Activated T-cell treated with anti-CD3 and anti-CD28 coated beads, Interleukin-2, amount 50 U/mL, for 72 hours (primary cell): ENCODE measurements around the gene PRKACA. TPM values are rescaled to one million over a fixed set of nuclear protein-coding genes. Genes with fewer than 3 reads are reported as not detected.

Source experiments
- ATAC-seq, 2 donors: fragments of 150-1000 bp; cut with Tn5 transposase; replicated peaks in 1 of 2; 2 replicates each; pipeline ENCODE4 v1.10.0; 2021; ENCODE audit warnings: moderate library complexity in 2 of 2, mild to moderate bottlenecking in 1 of 2
- DNase-seq, 2 donors: peaks; one replicate each; pipeline ENCODE4 v3.0.0; 2021 to 2022; ENCODE audit warnings: mixed read lengths in 1 of 2
- H3K27ac Mint-ChIP-seq: one replicate; pipeline ENCODE4 v1.8.0; 2022; ENCODE audit warnings: mild to moderate bottlenecking, moderate library complexity, mixed read lengths
- H3K27me3 Mint-ChIP-seq: one replicate; pipeline ENCODE4 v1.8.0; 2022; ENCODE audit warnings: low read depth, mixed read lengths
- H3K36me3 Mint-ChIP-seq, 2 donors: one replicate each; pipeline ENCODE4 v1.8.0; 2022; ENCODE audit warnings: mixed read lengths in 2 of 2, mild to moderate bottlenecking in 1 of 2; ENCODE audit not compliant: insufficient read depth in 2 of 2
- H3K4me1 Mint-ChIP-seq: one replicate; pipeline ENCODE4 v1.8.0; 2022; ENCODE audit warnings: low read depth, mixed read lengths
- H3K4me3 Mint-ChIP-seq, 2 donors: one replicate each; pipeline ENCODE4 v1.8.0; 2022; ENCODE audit warnings: mild to moderate bottlenecking in 2 of 2, mixed read lengths in 2 of 2, moderate library complexity in 2 of 2
- H3K9me3 Mint-ChIP-seq, 2 donors: one replicate each; pipeline ENCODE4 v1.8.0; 2022; ENCODE audit warnings: mixed read lengths in 2 of 2
- total RNA-seq, 2 donors: library from RNA; stranded (reverse); gene quantifications; one replicate each; pipeline ENCODE4 v1.2.3, GENCODE V29; 2022

The PRKACA gene
- total RNA-seq, 2 donors from 2014 or later: 67.7 to 75.0 TPM

GRCh38 chr19:14119146-14119545, 1.6 kb upstream of the PRKACA start:
- Mint-ChIP-seq H3K36me3 (peaks cover 0 to 5% of the 10 kb centered on the region in 2 donors), H3K27ac (peak overlapping the region; percentile 92)
- ATAC-seq: no peak

GRCh38 chr19:14118165-14119051, 846 bp upstream of the PRKACA start:
- Mint-ChIP-seq H3K4me1 (peaks cover 39% of the 10 kb centered on the region), H3K27me3 (no peaks in the 10 kb centered on the region), H3K4me3 (peak overlapping the region; percentile 94 to 97), H3K36me3 (peaks cover 0 to 5% of the 10 kb centered on the region in 2 donors), H3K27ac (peak overlapping the region; percentile 92), H3K9me3 (no peaks in the 10 kb centered on the region)
- DNase-seq (peak; percentile 31 to 36), ATAC-seq (no peak)

More at GRCh38 chr19:14119146-14119545, 1.6 kb upstream of the PRKACA start:
- Mint-ChIP-seq H3K4me1 (peaks cover 34% of the 10 kb centered on the region), H3K4me3 (peak overlapping the region; percentile 94 to 97), H3K27me3 (no peaks in the 10 kb centered on the region), H3K9me3 (no peaks in the 10 kb centered on the region)
- DNase-seq: no peak

- no peaks in the 10 kb centered on the region for H3K9me3 Mint-ChIP-seq
- peaks cover 0 to 3% of the 10 kb centered on the region in 2 donors for H3K36me3 Mint-ChIP-seq
- peak overlapping the region; percentile 88 to 96 for H3K4me3 Mint-ChIP-seq
- H3K27me3 Mint-ChIP-seq: no peaks in the 10 kb centered on the region
- DNase-seq (no peak), ATAC-seq (peak; percentile 3 to 4)
- H3K27ac Mint-ChIP-seq: peak overlapping the region; percentile 47
- H3K4me1 Mint-ChIP-seq: peaks cover 45% of the 10 kb centered on the region
Measured at GRCh38 chr19:14116918-14117578, 514 bp downstream of the PRKACA start.

GRCh38 chr19:14116525-14116917, 1.0 kb downstream of the PRKACA start:
- ATAC-seq (no peak), DNase-seq (no peak)
- Mint-ChIP-seq H3K27me3 (no peaks in the 10 kb centered on the region), H3K27ac (peak overlapping the region; percentile 19), H3K4me1 (peaks cover 49% of the 10 kb centered on the region), H3K9me3 (no peaks in the 10 kb centered on the region), H3K36me3 (peaks cover 0 to 3% of the 10 kb centered on the region in 2 donors), H3K4me3 (peak overlapping the region; percentile 88 to 96)

- Mint-ChIP-seq H3K27ac (no peak overlapping the region), H3K36me3 (peaks cover 0 to 2% of the 10 kb centered on the region in 2 donors)
- DNase-seq: no peak
Measured at GRCh38 chr19:14115756-14116155, 1.8 kb downstream of the PRKACA start.

GRCh38 chr19:14114854-14115253, 2.7 kb downstream of the PRKACA start:
- Mint-ChIP-seq H3K9me3 (no peaks in the 10 kb centered on the region), H3K4me1 (peaks cover 54% of the 10 kb centered on the region), H3K27me3 (no peaks in the 10 kb centered on the region), H3K36me3 (peaks cover 0 to 2% of the 10 kb centered on the region in 2 donors), H3K4me3 (peak overlapping the region in 1 of 2 donors; percentile 32), H3K27ac (no peak overlapping the region)
- DNase-seq (peak; percentile 73 to 76), ATAC-seq (no peak)

More at GRCh38 chr19:14115756-14116155, 1.8 kb downstream of the PRKACA start:
- Mint-ChIP-seq H3K4me1 (peaks cover 51% of the 10 kb centered on the region), H3K4me3 (peak overlapping the region; percentile 88 to 96), H3K27me3 (no peaks in the 10 kb centered on the region), H3K9me3 (no peaks in the 10 kb centered on the region)
- no peak for ATAC-seq

GRCh38 chr19:14114439-14114838, 3.1 kb downstream of the PRKACA start:
- Mint-ChIP-seq H3K9me3 (no peaks in the 10 kb centered on the region), H3K36me3 (peaks cover 0 to 2% of the 10 kb centered on the region in 2 donors), H3K27me3 (no peaks in the 10 kb centered on the region), H3K27ac (no peak overlapping the region), H3K4me3 (no peak overlapping the region), H3K4me1 (peaks cover 55% of the 10 kb centered on the region)
- ATAC-seq: no peak
- DNase-seq: no peak

GRCh38 chr19:14113762-14114414, 3.7 kb downstream of the PRKACA start:
- Mint-ChIP-seq H3K4me3 (peak overlapping the region; percentile 29 to 50), H3K36me3 (peaks cover 0 to 2% of the 10 kb centered on the region in 2 donors), H3K27ac (no peak overlapping the region), H3K9me3 (no peaks in the 10 kb centered on the region), H3K4me1 (peaks cover 50% of the 10 kb centered on the region), H3K27me3 (no peaks in the 10 kb centered on the region)
- DNase-seq (peak; percentile 49 to 57), ATAC-seq (no peak)

- DNase-seq (no peak), ATAC-seq (no peak)
- Mint-ChIP-seq H3K4me3 (no peak overlapping the region), H3K9me3 (no peaks in the 10 kb centered on the region), H3K36me3 (peaks cover 0 to 2% of the 10 kb centered on the region in 2 donors), H3K27me3 (no peaks in the 10 kb centered on the region), H3K27ac (no peak overlapping the region), H3K4me1 (peaks cover 44% of the 10 kb centered on the region)
Measured at GRCh38 chr19:14112809-14113385, 4.7 kb downstream of the PRKACA start.

GRCh38 chr19:14112051-14112808, 5.3 kb downstream of the PRKACA start:
- ATAC-seq (no peak), DNase-seq (no peak)
- Mint-ChIP-seq H3K27ac (no peak overlapping the region), H3K36me3 (peaks cover 0 to 2% of the 10 kb centered on the region in 2 donors), H3K27me3 (no peaks in the 10 kb centered on the region), H3K9me3 (no peaks in the 10 kb centered on the region), H3K4me1 (peaks cover 44% of the 10 kb centered on the region), H3K4me3 (no peak overlapping the region)

- no peaks in the 10 kb centered on the region for H3K9me3 Mint-ChIP-seq
- no peak overlapping the region for H3K27ac Mint-ChIP-seq
- no peaks in the 10 kb centered on the region for H3K27me3 Mint-ChIP-seq
- DNase-seq: no peak
- H3K4me1 Mint-ChIP-seq: peaks cover 38% of the 10 kb centered on the region
- H3K36me3 Mint-ChIP-seq: no peaks in the 10 kb centered on the region
- H3K4me3 Mint-ChIP-seq: no peak overlapping the region
- no peak for ATAC-seq
Measured at GRCh38 chr19:14111486-14111885, 6.1 kb downstream of the PRKACA start.

- Mint-ChIP-seq H3K36me3 (no peaks in the 10 kb centered on the region), H3K9me3 (no peaks in the 10 kb centered on the region), H3K4me1 (peaks cover 30% of the 10 kb centered on the region), H3K27me3 (no peaks in the 10 kb centered on the region), H3K4me3 (no peak overlapping the region), H3K27ac (no peak overlapping the region)
- no peak for ATAC-seq
- DNase-seq: no peak
Measured at GRCh38 chr19:14110650-14111049, 6.9 kb downstream of the PRKACA start.
